HG03025 (cell line): ENCODE measurements around the gene ATG7.
"Not testable (repeated sequence)": the region's sequence is repeated elsewhere in the genome, so short reads cannot be mapped to it uniquely, and the experiment has no call there.

Experiments used
- ATAC-seq: cut with Tn5 transposase; IDR thresholded peaks from one replicate; pipeline ENCODE4 v1.9.1; 2021; ENCODE audit warnings: mild to moderate bottlenecking, moderate library complexity; ENCODE audit not compliant: unreplicated experiment, low FRiP score

ATG7 gene

DNA sequence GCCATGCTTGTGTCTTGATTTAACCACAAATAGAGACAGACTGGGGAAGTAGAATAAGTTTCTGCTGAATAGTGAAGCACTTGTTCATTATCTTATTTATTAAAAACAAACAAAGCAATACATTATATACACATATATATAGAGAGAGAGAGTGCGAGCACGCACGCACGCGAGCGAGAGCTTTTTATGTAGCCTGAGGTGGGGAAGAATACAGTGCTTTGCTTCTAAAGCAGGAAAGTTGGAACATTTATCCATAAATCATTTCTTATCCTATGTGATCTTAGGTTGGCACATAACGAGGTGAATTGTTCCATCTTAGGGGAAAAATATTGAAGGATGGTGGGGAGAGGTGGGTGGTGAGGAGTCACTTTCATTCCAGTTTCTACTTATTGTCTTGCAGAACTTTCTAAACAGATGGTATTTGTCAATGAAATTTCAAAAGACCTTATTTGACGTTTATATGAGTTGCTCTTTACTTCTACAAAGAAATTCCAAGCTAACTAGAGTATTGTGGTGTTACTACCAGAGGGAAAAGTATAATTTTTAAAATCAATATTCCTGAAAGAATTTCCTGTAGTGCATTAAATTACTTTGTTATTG lies 110.0 kb downstream of the ATG7 start:
- no peak for ATAC-seq

- no peak for ATAC-seq
Observed at GRCh38 chr3:11384074-11384473, 111.9 kb downstream of the ATG7 start.

DNA sequence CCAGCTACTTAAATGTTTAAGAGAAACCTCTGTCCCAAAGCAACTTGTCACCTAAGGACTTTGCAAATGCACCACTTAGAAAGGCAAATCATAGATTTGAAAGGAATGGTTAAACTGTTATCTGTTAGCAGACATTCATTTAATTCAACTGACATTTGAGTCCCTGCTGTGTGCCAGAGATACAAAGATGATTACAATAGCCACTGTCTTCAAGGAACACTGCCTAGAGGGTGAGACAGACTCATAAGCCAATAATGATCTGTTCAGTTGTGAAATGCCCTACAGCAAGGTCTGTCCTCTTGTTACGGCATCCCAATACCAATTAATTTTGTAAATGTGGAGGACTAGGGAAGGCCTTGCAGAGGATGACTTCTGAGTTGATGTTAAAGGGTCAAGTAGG lies 113.1 kb downstream of the ATG7 start:
- ATAC-seq: no peak

DNA sequence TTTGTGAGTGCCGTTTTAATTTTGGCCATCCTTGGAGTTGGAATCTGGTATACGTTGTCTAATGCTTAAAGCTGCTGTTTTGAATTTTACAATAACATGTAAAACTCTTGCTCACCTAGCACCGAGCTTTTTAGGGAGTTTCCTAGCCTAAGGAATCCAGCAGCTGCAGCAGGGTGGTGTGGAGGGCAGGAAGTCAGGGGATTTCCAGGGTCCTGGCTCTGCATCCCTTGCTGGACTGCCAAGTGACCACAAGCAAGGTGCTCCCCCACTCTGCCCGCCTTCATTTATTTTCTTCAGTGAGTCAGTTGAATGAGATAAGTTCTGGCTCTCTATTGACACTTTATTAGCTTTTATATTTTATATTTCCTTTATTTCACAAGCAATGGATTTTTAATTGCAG lies 113.7 kb downstream of the ATG7 start:
- ATAC-seq: no peak

DNA sequence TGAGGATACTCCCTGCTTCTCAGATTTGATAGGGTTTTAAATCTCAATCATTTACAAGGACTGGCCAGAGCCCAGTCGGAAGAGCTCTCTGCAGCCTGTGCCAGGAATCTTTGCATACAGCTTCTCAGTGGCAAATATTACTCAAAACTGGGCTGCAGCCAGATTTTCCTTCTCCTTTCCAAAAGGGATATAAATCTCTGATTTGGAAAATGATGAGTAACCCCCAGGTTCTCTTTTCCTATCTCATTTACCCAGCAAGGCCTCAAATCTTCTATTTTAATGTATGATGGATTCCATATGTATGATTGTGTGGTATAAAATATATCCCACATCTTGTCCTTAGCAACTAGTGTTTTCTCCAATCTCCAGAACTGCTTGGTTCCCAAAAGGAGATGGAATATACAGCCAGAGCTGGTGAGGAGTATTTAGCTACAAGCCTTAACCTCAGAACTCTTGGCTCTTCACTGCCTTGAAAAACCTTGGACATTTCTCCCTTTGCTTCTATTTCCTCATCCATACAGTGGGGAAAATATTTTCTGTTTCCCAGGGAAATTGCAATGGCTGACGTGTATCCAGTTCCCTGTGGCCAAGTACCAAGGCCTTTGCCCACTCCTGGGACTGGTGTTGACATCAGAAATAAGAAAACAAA lies 114.4 kb downstream of the ATG7 start:
- no peak for ATAC-seq

- ATAC-seq: no peak
Observed at GRCh38 chr3:11389386-11390268, 117.4 kb downstream of the ATG7 start.

DNA sequence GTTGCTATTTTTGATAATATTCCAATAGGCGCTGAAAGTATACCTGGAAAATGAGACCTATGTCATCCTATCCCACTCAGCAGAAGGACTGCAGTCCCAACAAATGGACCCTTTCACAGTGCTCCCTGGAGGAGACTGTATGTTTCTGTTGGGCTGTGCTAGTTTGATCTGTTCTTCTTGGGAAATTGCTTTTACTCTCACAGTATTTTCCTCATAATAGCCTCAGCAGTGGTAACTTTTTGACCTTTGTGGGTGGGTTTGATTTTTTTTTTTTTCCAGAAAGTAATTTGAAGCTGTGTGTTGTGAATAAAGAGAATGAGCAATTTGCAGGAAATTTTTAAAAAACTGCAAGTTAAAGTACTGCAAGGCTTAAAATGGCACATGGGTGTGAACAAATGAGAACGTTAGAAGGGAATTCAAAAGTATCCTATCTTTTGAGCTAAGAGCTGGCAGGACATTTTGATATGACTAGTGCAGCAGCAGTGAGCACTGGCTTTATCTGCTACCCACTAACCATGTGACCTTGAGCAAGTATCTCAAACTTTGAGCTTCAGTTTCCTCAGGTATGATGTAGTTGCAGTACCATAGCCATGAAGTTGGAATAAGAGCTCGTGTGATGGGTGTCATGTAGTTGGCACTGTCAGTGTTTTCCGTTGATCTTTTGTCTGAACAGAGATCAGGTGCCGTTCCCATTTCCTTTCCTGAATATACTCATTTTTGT lies 118.4 kb downstream of the ATG7 start:
- ATAC-seq: no peak

DNA sequence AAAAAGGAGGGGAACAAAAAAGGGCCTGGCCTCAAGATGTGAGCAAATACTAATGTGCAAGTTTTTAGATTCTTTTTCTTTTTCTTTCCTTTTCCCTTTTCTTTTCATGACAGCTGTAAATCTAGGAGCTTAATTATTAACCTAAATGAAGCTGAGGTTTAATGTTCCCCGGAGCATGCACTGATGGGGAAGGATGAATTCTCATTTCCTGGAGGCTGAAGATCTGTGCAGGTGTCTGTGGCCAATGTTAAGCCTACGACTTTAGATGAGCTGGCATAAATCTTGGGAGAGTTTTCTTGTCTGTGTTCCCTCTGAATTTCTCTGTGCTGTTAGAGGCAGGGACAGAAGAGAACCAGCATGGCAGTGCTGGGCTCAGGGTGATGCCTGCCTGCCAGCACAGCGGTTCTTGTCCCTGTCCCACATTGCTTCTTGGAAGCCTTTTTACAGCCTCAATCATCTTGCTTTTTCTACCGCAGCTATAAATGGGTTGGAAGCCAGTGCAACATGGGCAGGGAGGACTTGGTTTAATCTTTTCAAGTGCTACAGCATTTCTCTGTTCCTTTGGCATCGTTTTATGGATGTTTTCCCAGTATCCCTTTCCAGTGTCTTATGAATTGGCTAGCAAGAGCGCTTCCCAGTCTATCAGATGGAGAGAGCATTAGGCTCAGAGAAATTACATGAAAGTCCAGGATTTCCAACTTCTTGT lies 119.1 kb downstream of the ATG7 start:
- no peak for ATAC-seq

- no peak for ATAC-seq
Observed at GRCh38 chr3:11392014-11392859, 120.0 kb downstream of the ATG7 start.

- ATAC-seq: no peak
Observed at GRCh38 chr3:11392860-11393114, 120.6 kb downstream of the ATG7 start.

GRCh38 chr3:11393401-11393800 lies 121.2 kb downstream of the ATG7 start:
- no peak for ATAC-seq

DNA sequence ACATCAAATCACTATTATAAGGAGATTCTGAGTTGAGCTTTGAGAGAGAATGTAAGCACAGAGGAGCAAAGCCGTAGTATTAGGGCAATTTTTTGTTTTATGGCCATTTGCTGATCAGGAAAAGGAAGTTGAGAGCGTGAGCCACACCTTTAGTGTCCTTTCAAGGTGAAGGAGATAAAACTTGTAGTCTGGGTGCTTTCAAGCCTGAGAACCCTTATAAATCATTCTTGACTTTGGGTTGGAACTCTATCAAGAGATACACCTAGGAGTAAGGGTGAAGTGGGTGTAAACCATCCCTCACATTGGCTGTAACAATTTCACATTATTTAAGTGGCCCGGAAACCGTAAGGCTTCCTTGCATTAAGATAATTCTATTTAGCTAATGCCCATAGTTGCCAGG lies 122.2 kb downstream of the ATG7 start:
- no peak for ATAC-seq

DNA sequence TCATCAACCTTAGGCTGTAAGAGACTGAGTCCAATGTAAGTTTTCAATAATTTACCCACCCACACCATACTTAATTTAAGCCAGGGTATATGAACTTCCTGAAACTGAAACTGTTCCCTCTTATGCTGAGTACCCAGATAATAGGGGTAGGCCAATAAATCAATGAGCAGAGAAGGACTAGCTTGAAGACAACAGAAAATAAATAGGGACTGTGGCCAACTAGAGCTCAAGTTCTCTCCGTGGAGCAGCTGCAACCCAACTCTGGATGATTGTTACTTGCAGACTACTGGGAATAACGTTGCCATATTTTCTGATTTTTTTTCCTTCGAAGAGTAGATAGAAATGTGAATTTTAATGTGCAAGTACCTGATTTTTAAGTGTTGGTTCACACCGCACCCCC lies 128.0 kb downstream of the ATG7 start:
- ATAC-seq: no peak

DNA sequence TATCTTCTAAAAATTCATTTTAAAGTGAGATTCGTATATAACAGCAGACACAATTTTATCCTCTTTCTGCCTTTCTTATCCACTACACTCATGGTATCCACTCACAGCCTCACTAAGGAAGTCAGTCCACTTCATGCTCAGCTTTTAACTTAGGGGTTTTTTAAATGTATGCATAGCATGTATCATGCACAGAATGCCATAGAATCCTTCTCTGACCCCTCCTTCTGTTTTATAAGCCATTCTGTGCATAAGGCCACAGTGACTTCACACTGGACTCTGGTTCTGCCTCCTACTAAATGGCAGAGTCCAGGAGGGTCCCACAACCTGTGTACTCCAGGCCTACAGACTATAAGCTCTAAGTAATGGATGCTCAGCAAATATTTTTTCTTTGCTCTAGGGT lies 129.2 kb downstream of the ATG7 start:
- no peak for ATAC-seq

- no peak for ATAC-seq
Observed at GRCh38 chr3:11405323-11405722, 133.1 kb downstream of the ATG7 start.

GRCh38 chr3:11407644-11408043 lies 135.4 kb downstream of the ATG7 start:
- ATAC-seq: no peak

- ATAC-seq: not testable (repeated sequence)
Observed at GRCh38 chr3:11408324-11408859, 136.2 kb downstream of the ATG7 start.

DNA sequence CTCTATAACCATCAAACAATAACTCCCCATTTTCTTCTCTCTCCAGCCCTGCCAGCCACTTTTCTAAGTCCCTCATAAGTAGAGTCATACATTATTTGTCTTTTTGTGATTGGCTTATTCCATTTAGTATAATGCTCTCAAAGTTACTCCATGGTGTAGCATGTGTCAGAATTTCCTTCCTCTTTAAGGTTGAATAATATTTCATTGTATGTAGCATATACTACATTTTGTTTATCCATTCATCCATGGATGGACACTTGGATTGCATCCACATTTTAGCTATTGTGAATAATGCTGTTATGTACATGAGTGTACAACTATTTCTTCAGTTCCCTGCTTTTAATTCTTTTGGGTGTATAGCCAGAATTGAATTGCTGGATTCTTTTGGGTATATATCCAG lies 138.4 kb downstream of the ATG7 start:
- no peak for ATAC-seq

DNA sequence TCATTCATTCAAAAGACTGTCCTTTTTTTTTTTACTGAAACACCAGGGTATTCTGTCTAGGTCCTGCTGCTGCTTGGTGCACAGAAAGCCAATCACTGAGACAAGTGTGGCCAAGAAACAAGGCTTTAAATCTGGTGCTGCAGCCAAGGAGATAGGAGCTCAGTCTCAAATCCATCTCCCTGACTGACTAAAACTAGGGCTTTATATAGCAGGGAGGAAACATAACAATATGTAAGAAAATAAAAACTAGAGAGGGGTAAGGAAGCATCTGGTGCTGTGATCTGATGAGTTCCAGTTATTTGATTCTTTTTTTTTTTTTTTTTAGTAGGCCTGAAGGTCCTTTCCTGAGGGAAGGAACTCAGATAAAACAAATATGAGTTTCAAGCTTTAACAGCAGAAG lies 139.8 kb downstream of the ATG7 start:
- ATAC-seq: no peak

DNA sequence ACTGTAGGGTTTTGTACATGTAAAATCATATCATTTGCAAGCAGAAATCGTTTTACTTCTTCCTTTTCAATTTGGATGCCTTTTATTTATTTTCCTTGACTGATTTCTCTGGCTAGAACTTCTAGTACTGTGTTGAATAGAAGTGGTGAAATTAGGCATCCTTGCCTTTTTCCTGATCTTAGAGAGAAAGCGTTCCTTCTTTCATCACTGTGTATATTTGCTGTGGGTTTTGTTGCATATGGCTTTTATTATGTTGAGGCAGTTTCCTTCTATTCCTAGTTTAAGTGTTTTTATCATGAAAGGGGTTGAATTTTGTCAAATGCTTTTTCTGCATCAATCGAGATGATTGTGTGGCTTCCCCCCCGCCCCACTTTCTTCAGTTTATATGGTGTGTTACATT lies 140.9 kb downstream of the ATG7 start:
- ATAC-seq: no peak
